ENCODE measurements around the gene RAPGEF2. TPM values are rescaled to one million over a fixed set of nuclear protein-coding genes. Genes with fewer than 3 reads are reported as not detected.
"Not testable (repeated sequence)": the region's sequence is repeated elsewhere in the genome, so short reads cannot be mapped to it uniquely, and the experiment has no call there.

The RAPGEF2 gene
- total RNA-seq, 1 donor = 84.6 TPM

- DNase-seq (ENCODE audit: low read depth in 2 of 3, low spot score in 2 of 3) = no peak
Measured at GRCh38 chr4:159232465-159233106, 129.7 kb downstream of the RAPGEF2 start.

- DNase-seq (ENCODE audit: low read depth in 2 of 3, low spot score in 2 of 3) = no peak
Measured at GRCh38 chr4:159235779-159236368, 133.0 kb downstream of the RAPGEF2 start.

- no peak for DNase-seq (ENCODE audit: low read depth in 2 of 3, low spot score in 2 of 3)
Measured at GRCh38 chr4:159237975-159238374, 135.1 kb downstream of the RAPGEF2 start.

GRCh38 chr4:159238631-159239030 is 135.8 kb downstream of the RAPGEF2 start:
- DNase-seq (ENCODE audit: low read depth in 2 of 3, low spot score in 2 of 3) = no peak

GRCh38 chr4:159239629-159240028 is 136.8 kb downstream of the RAPGEF2 start:
- DNase-seq (ENCODE audit: low read depth in 2 of 3, low spot score in 2 of 3) = no peak

GRCh38 chr4:159240046-159240445 is 137.2 kb downstream of the RAPGEF2 start:
- no peak for DNase-seq (ENCODE audit: low read depth in 2 of 3, low spot score in 2 of 3)

- DNase-seq (ENCODE audit: low read depth in 2 of 3, low spot score in 2 of 3) = no peak
Measured at GRCh38 chr4:159240687-159241086, 137.8 kb downstream of the RAPGEF2 start.

- no peak for DNase-seq (ENCODE audit: low read depth in 2 of 3, low spot score in 2 of 3)
Measured at GRCh38 chr4:159242427-159242826, 139.5 kb downstream of the RAPGEF2 start.

- DNase-seq (ENCODE audit: low read depth in 2 of 3, low spot score in 2 of 3) = no peak
Measured at GRCh38 chr4:159248384-159249178, 145.7 kb downstream of the RAPGEF2 start.

GRCh38 chr4:159250751-159251325 is 148.0 kb downstream of the RAPGEF2 start:
- no peak for DNase-seq (ENCODE audit: low read depth in 2 of 3, low spot score in 2 of 3)

- not testable (repeated sequence) for DNase-seq (ENCODE audit: low read depth in 2 of 3, low spot score in 2 of 3)
Measured at GRCh38 chr4:159251580-159251979, 148.7 kb downstream of the RAPGEF2 start.

- DNase-seq (ENCODE audit: low read depth in 2 of 3, low spot score in 2 of 3) = no peak
Measured at GRCh38 chr4:159252491-159252890, 149.6 kb downstream of the RAPGEF2 start.

GRCh38 chr4:159256037-159256436 is 153.2 kb downstream of the RAPGEF2 start:
- no peak for DNase-seq (ENCODE audit: low read depth in 2 of 3, low spot score in 2 of 3)

GRCh38 chr4:159258889-159259560 is 156.1 kb downstream of the RAPGEF2 start:
- DNase-seq (ENCODE audit: low read depth in 2 of 3, low spot score in 2 of 3) = no peak

- DNase-seq (ENCODE audit: low read depth in 2 of 3, low spot score in 2 of 3) = no peak
Measured at GRCh38 chr4:159264057-159264456, 161.2 kb downstream of the RAPGEF2 start.

- DNase-seq (ENCODE audit: low read depth in 2 of 3, low spot score in 2 of 3) = no peak
Measured at GRCh38 chr4:159266981-159267868, 164.3 kb downstream of the RAPGEF2 start.

- no peak for DNase-seq (ENCODE audit: low read depth in 2 of 3, low spot score in 2 of 3)
Measured at GRCh38 chr4:159267869-159268285, 165.0 kb downstream of the RAPGEF2 start.

GRCh38 chr4:159268607-159269006 is 165.7 kb downstream of the RAPGEF2 start:
- DNase-seq (ENCODE audit: low read depth in 2 of 3, low spot score in 2 of 3) = no peak

GRCh38 chr4:159269116-159269515 is 166.2 kb downstream of the RAPGEF2 start:
- DNase-seq (ENCODE audit: low read depth in 2 of 3, low spot score in 2 of 3) = no peak

GRCh38 chr4:159269956-159270355 is 167.1 kb downstream of the RAPGEF2 start:
- no peak for DNase-seq (ENCODE audit: low read depth in 2 of 3, low spot score in 2 of 3)

Data from hematopoietic multipotent progenitor cell (in vitro differentiated cells).